HG03469 (cell line): ENCODE measurements around the gene NEGR1.
"Not testable (repeated sequence)": the region's sequence is repeated elsewhere in the genome, so short reads cannot be mapped to it uniquely, and the experiment has no call there.

Experiments used
- ATAC-seq: cut with Tn5 transposase; IDR thresholded peaks from one replicate; pipeline ENCODE4 v1.9.1; 2021; ENCODE audit warnings: mild to moderate bottlenecking, moderate library complexity, moderate number of reproducible peaks; ENCODE audit not compliant: unreplicated experiment

NEGR1 gene

GRCh38 chr1:72235931-72236330, 46.4 kb downstream of the NEGR1 start:
- ATAC-seq = not testable (repeated sequence)

GRCh38 chr1:72235062-72235461, 47.3 kb downstream of the NEGR1 start:
- ATAC-seq = no peak

- ATAC-seq = no peak
Observed at GRCh38 chr1:72230746-72231145, 51.6 kb downstream of the NEGR1 start.

- ATAC-seq = no peak
Observed at GRCh38 chr1:72229893-72230292, 52.4 kb downstream of the NEGR1 start.

GRCh38 chr1:72227667-72228066, 54.7 kb downstream of the NEGR1 start:
- no peak for ATAC-seq

GRCh38 chr1:72224506-72224905, 57.8 kb downstream of the NEGR1 start:
- no peak for ATAC-seq

GRCh38 chr1:72221811-72222210, 60.5 kb downstream of the NEGR1 start:
- ATAC-seq = no peak

GRCh38 chr1:72218141-72218739, 64.1 kb downstream of the NEGR1 start:
- ATAC-seq = no peak

- no peak for ATAC-seq
Observed at GRCh38 chr1:72207059-72207458, 75.3 kb downstream of the NEGR1 start.

- ATAC-seq = no peak
Observed at GRCh38 chr1:72202761-72203160, 79.6 kb downstream of the NEGR1 start.

GRCh38 chr1:72197786-72198185, 84.6 kb downstream of the NEGR1 start:
- ATAC-seq = no peak

GRCh38 chr1:72186733-72187307, 95.5 kb downstream of the NEGR1 start:
- ATAC-seq = no peak

GRCh38 chr1:72184099-72184701, 98.1 kb downstream of the NEGR1 start:
- no peak for ATAC-seq

GRCh38 chr1:72182859-72183258, 99.5 kb downstream of the NEGR1 start:
- ATAC-seq = no peak

- ATAC-seq = no peak
Observed at GRCh38 chr1:72178266-72178665, 104.1 kb downstream of the NEGR1 start.

GRCh38 chr1:72177711-72178110, 104.6 kb downstream of the NEGR1 start:
- ATAC-seq = no peak

- ATAC-seq = no peak
Observed at GRCh38 chr1:72170246-72170645, 112.1 kb downstream of the NEGR1 start.

GRCh38 chr1:72166426-72166825, 115.9 kb downstream of the NEGR1 start:
- no peak for ATAC-seq

- ATAC-seq = no peak
Observed at GRCh38 chr1:72150508-72150907, 131.8 kb downstream of the NEGR1 start.

GRCh38 chr1:72141875-72142274, 140.5 kb downstream of the NEGR1 start:
- ATAC-seq = no peak

GRCh38 chr1:72140222-72140621, 142.1 kb downstream of the NEGR1 start:
- ATAC-seq = no peak

- ATAC-seq = no peak
Observed at GRCh38 chr1:72137656-72138055, 144.7 kb downstream of the NEGR1 start.

- ATAC-seq = no peak
Observed at GRCh38 chr1:72129869-72130268, 152.5 kb downstream of the NEGR1 start.
